BLaER1 treated with 17β-estradiol and CSF1 and Interleukin-3, amounts not matched to agents 10 nM and 100 nM (cell line): ENCODE measurements around the gene NOS1AP.
A peak's percentile ranks its signal among the peaks of the same experiment; 100 is the strongest.

Experiments
- H3K27ac ChIP-seq, 11 experiments: shearing (Covaris generic); formaldehyde crosslinking; 2 replicates each; pipeline ENCODE4 v1.8.1; 2022
- H3K27me3 ChIP-seq, 11 experiments: shearing (Covaris generic); formaldehyde crosslinking; 2 replicates each; pipeline ENCODE4 v1.8.1; 2022
- H3K36me3 ChIP-seq, 11 experiments: shearing (Covaris generic); formaldehyde crosslinking; 2 replicates each; pipeline ENCODE4 v1.8.1; 2022
- H3K4me1 ChIP-seq, 10 experiments: shearing (Covaris generic); formaldehyde crosslinking; 2 replicates each; pipeline ENCODE4 v1.8.1; 2022
- H3K4me2 ChIP-seq, 11 experiments: shearing (Covaris generic); formaldehyde crosslinking; 2 replicates each; pipeline ENCODE4 v1.8.1; 2022
- H3K4me3 ChIP-seq, 10 experiments: shearing (Covaris generic); formaldehyde crosslinking; 2 replicates each; pipeline ENCODE4 v1.8.1; 2022
- H3K9ac ChIP-seq, 11 experiments: shearing (Covaris generic); formaldehyde crosslinking; 2 replicates each; pipeline ENCODE4 v1.8.1; 2022
- H3K9me3 ChIP-seq, 11 experiments: shearing (Covaris generic); formaldehyde crosslinking; replicated peaks in 1 of 11; 2 replicates each; pipeline ENCODE4 v1.8.1; 2022
- H4K20me1 ChIP-seq, 11 experiments: shearing (Covaris generic); formaldehyde crosslinking; 2 replicates each; pipeline ENCODE4 v1.8.1; 2022
- Cebpa-rat ChIP-seq, 11 experiments: shearing (Covaris generic); IDR thresholded peaks; 2 replicates each; pipeline ENCODE4 v1.8.1; 2022

The NOS1AP gene

DNA sequence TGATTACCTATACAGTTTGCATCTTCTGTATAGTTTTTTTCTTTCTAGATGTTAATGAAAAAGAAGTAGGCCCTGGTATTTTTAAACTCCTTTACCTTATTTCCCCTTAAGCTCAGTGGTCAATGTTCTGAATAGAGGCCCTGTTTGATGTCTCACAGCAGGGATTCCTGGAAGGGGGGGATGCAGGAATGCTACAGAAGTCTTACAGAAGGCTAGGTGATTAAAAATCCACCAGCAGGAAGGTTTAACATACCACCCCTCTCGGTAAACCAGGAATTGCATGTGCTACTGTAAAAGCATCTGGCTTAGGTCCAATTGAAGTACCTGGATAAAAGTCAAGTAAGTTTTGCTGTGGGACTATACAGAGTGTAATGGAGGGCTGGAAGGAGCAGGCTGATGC, 78.3 kb downstream of the NOS1AP start:
- Histone ChIP-seq H3K4me1 (peaks cover 35 to 77% (median 44%) of the 10 kb centered on the region in 10 experiments), H3K9ac (no peak overlapping the region), H3K9me3 (peaks cover 0 to 9% (median 4%) of the 10 kb centered on the region in 11 experiments; a peak in 6 of 22 replicates), H4K20me1 (no peaks in the 10 kb centered on the region), H3K4me2 (peak overlapping the region in 4 of 11 experiments; percentile 5 to 55 (median 46); a peak in 4 of 22 replicates), H3K4me3 (no peak overlapping the region), H3K36me3 (no peaks in the 10 kb centered on the region), H3K27me3 (no peaks in the 10 kb centered on the region), H3K27ac (peak overlapping the region in 4 of 11 experiments; percentile 15 to 66 (median 44); a peak in 5 of 22 replicates)
- TF ChIP-seq Cebpa-rat (IDR thresholded peaks at IDR 0.05): no peak

DNA sequence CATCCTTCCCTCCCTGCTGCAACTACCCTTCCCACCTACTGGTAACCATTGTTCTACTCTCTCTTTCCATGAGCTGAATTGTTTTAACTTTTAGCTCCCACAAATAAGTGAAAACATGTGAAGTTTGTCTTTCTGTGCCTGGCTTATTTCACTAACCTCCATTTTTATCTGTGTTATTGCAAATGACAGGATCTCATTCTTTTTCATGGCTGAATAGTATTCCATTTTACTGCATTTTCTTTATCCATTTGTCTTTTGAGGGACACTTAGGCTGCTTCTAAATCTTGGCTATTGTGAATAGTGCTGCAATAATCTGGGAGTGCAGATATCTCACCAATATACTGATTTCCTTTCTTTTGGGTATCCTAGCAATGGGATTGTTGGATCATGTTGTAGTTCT, 80.6 kb downstream of the NOS1AP start:
- no peak overlapping the region for H3K4me3 ChIP-seq
- H3K4me1 ChIP-seq: peaks cover 46 to 82% (median 56%) of the 10 kb centered on the region in 10 experiments
- H3K4me2 ChIP-seq: no peak overlapping the region
- no peaks in the 10 kb centered on the region for H3K27me3 ChIP-seq
- no peak overlapping the region for H3K9ac ChIP-seq
- peak overlapping the region in 5 of 11 experiments; percentile 84 to 98 (median 96); a peak in 6 of 22 replicates for H3K27ac ChIP-seq
- H4K20me1 ChIP-seq: no peaks in the 10 kb centered on the region
- H3K36me3 ChIP-seq: no peaks in the 10 kb centered on the region
- peaks cover 0 to 9% (median 4%) of the 10 kb centered on the region in 11 experiments; a peak in 6 of 22 replicates for H3K9me3 ChIP-seq
- TF ChIP-seq Cebpa-rat (IDR thresholded peaks at IDR 0.05): no peak

DNA sequence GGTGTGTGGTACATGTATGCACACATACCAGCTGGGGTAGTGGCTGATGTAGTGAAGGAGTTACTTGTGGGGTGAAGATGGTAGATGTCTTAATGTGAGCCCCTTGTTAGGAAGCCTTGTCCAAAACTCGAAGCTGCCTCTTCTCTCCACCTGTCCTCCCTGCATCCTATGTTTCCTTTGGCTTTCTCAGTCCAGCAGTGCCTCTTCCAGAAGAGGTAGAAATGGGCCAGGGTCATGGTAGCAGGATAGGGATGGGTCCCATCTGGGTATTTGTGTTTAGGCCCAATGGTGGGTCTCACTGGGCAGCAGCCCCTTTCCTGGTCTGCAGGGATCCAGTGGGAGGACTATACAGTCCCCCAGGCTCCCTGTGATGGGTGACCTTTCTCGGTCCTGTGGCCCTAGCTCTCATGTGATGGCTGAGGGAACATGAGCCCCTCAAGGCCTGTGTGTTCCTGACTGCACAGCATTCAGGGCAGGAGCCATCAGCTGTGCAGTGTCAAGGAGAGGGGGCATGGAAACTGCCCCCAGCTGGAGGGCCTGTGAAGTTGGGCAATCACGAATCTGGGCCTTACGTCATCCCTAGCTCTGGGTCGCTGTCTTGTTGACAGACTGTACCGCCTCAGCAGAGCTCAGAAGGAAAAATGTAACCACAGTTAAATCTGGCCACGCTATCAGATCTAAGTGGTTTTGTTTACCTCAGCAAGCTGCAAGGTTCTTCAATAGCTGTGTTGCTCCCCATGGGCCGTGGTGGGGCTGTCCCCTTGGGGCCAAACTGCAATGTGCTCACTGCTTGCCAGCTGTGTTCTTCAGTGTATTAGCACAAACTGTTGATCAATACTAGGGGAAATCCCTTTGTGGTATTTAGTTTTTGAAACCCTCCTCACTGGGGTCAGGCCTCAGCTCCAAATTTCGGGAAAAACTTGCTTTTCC, 82.7 kb downstream of the NOS1AP start:
- Histone ChIP-seq H3K4me1 (peaks cover 29 to 74% (median 44%) of the 10 kb centered on the region in 10 experiments), H3K4me3 (peak overlapping the region in 1 of 10 experiments; percentile 5; a peak in 1 of 20 replicates), H3K9ac (peak overlapping the region in 9 of 11 experiments; percentile 38 to 85 (median 73); a peak in 17 of 22 replicates), H3K4me2 (peak overlapping the region; percentile 64 to 86 (median 78)), H3K36me3 (no peaks in the 10 kb centered on the region), H3K27me3 (no peaks in the 10 kb centered on the region), H3K9me3 (peaks cover 0 to 9% (median 4%) of the 10 kb centered on the region in 11 experiments; a peak in 6 of 22 replicates), H3K27ac (peak overlapping the region; percentile 15 to 98 (median 84); a peak in 20 of 22 replicates), H4K20me1 (no peaks in the 10 kb centered on the region)
- TF ChIP-seq Cebpa-rat (IDR thresholded peaks at IDR 0.05): peak in 10 of 11 experiments; percentile 33 to 100 (median 96); a peak in 17 of 22 replicates

DNA sequence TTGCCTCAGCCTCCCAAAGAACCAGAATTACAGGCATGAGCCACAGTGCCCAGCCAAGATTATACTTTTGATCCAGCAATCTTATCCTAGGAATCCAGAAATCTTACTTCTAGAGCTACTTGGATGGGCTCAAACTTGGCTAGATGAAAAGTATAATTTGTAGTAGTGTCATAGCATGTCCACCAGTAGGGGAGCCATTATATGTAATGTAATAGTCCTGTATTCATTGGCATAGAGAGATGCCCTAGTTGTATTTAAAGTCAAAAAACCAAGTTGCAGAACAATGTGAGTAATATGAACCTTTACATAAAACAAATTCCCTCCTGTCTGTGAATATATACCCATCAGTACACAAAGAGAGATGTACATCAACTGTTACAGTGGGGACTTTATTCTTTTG, 83.9 kb downstream of the NOS1AP start:
- Histone ChIP-seq H3K4me1 (peaks cover 26 to 65% (median 40%) of the 10 kb centered on the region in 10 experiments), H4K20me1 (no peaks in the 10 kb centered on the region), H3K9ac (peak overlapping the region in 7 of 11 experiments; percentile 42 to 79 (median 70); a peak in 10 of 22 replicates), H3K4me2 (peak overlapping the region; percentile 59 to 86 (median 78)), H3K36me3 (no peaks in the 10 kb centered on the region), H3K4me3 (no peak overlapping the region), H3K27ac (peak overlapping the region in 10 of 11 experiments; percentile 63 to 98 (median 88); a peak in 19 of 22 replicates), H3K27me3 (no peaks in the 10 kb centered on the region), H3K9me3 (peaks cover 0 to 9% (median 4%) of the 10 kb centered on the region in 11 experiments; a peak in 6 of 22 replicates)
- TF ChIP-seq Cebpa-rat (IDR thresholded peaks at IDR 0.05): no peak

DNA sequence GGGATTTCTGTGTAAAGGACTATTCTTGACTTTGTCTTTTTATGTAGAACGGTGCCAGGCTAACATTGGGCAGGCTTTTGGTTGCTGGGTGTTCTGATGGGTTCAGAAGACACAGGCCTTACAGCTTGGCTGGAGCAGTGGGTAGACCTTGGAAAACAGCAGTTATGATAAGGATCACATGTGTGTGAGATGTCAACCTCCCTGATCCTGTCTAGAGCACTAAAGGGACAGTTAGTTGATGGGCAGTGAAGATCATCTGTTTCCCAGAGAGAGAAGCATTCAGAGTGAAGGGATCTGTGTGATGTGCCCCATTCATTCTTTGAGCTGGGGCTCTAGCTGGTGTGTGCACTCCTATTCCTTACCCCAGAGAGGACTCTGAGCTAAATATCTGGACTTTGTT, 88.0 kb downstream of the NOS1AP start:
- Histone ChIP-seq H3K4me3 (no peak overlapping the region), H4K20me1 (no peaks in the 10 kb centered on the region), H3K36me3 (no peaks in the 10 kb centered on the region), H3K9me3 (no peaks in the 10 kb centered on the region), H3K4me1 (peaks cover 16 to 45% (median 28%) of the 10 kb centered on the region in 10 experiments), H3K9ac (no peak overlapping the region), H3K4me2 (peak overlapping the region in 2 of 11 experiments; percentile 3 to 20; a peak in 1 of 22 replicates), H3K27me3 (no peaks in the 10 kb centered on the region), H3K27ac (peak overlapping the region in 5 of 11 experiments; percentile 7 to 73 (median 64); a peak in 5 of 22 replicates)
- no peak for TF ChIP-seq Cebpa-rat (IDR thresholded peaks at IDR 0.05)

DNA sequence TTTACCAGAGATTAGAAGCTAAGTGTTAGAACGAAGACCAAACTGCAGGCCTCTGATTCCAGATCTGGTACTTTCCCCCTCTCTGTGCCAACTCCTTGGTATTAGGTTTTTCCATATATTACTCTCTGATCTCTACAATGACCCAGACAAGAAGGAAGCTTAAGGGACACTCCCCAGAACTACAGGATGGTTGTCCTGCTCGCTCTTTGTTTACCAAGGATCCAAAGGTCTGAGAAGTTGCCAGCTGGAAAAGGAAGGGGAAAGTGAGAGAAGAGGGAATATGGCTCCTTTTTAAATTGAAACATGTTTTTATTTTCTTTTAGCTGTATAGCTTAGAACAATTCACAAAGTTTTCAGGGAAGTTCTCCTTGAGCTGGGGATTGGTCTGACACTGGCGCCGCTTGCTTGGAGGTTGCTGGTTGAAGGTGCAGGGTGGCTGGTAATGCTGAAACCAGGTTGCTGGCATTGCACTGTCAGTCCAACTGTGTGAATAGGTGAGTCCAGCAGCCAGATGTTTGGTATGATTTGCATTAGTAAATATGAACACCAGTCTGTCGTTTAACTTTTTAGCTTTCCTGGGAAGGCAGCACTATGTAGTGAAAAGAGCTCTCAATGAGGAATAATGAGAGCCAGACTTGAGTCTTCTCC, 89.3 kb downstream of the NOS1AP start:
- Histone ChIP-seq H3K27me3 (no peaks in the 10 kb centered on the region), H3K4me3 (no peak overlapping the region), H3K9me3 (no peaks in the 10 kb centered on the region), H3K4me1 (peaks cover 7 to 32% (median 16%) of the 10 kb centered on the region in 10 experiments; a peak in 19 of 20 replicates), H3K9ac (no peak overlapping the region), H3K4me2 (no peak overlapping the region), H4K20me1 (no peaks in the 10 kb centered on the region), H3K36me3 (no peaks in the 10 kb centered on the region), H3K27ac (no peak overlapping the region)
- TF ChIP-seq Cebpa-rat (IDR thresholded peaks at IDR 0.05): no peak

DNA sequence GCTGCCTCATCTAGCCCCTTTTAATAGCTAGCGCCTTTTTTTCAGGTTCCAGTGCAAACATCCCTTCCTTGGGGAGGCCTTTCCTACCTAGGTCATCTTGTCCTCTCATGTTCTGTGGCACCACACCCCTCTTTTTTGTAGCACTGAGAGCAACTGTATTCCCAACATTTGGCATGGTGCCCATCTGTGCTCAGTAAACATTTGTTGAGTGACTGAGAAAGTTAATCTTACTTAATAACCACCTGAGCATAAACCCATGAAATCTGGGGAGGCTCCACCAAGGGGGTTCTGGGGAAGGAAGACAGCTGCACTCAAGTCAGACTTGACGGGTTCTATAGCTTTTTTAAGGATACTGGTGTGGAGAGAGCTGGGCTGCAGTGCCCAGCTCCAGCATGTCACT, 90.0 kb downstream of the NOS1AP start:
- no peak for TF ChIP-seq Cebpa-rat (IDR thresholded peaks at IDR 0.05)
- no peak overlapping the region for H3K4me3 ChIP-seq
- H3K36me3 ChIP-seq: no peaks in the 10 kb centered on the region
- H3K4me2 ChIP-seq: peak overlapping the region in 4 of 11 experiments; percentile 2 to 37 (median 27); a peak in 4 of 22 replicates
- H3K27ac ChIP-seq: peak overlapping the region in 1 of 11 experiments; percentile 10; a peak in 1 of 22 replicates
- no peaks in the 10 kb centered on the region for H3K9me3 ChIP-seq
- no peaks in the 10 kb centered on the region for H3K27me3 ChIP-seq
- H3K4me1 ChIP-seq: peaks cover 0 to 24% (median 9%) of the 10 kb centered on the region in 10 experiments; a peak in 11 of 20 replicates
- no peaks in the 10 kb centered on the region for H4K20me1 ChIP-seq
- H3K9ac ChIP-seq: no peak overlapping the region

DNA sequence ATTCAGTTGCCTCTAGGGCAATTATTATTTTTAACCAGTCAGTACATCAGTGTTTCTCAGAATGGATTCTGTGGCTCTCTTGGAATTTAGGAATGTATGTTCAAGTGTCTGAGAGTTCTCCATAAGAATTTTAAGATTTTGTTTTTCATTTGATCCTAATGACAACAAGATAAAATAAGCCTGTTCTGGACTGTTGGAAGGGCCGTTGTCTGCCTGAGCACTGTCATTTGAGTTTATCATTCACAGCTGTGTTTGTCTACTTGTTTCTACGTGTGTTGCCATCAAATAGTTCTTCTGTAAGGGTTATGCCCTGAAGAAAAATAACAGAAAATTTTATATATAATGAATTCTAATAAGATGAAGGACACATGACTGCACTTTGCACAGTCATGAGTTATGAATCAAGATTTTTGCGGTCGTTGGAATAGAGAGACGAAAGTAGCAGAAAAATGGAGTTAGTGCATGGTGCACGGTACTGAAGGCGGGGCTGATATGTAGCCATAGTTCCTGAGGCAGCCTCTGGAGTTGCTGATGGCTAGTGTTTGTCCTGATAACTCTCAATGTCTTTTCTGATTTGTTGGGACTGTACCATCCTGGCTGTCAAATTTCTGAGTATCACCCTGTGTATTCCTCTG, 92.5 kb downstream of the NOS1AP start:
- Histone ChIP-seq H3K9me3 (no peaks in the 10 kb centered on the region), H3K9ac (no peak overlapping the region), H3K4me3 (no peak overlapping the region), H3K27me3 (no peaks in the 10 kb centered on the region), H4K20me1 (no peaks in the 10 kb centered on the region), H3K36me3 (no peaks in the 10 kb centered on the region), H3K27ac (no peak overlapping the region), H3K4me1 (peaks cover 0 to 20% (median 10%) of the 10 kb centered on the region in 10 experiments; a peak in 16 of 20 replicates), H3K4me2 (no peak overlapping the region)
- TF ChIP-seq Cebpa-rat (IDR thresholded peaks at IDR 0.05): no peak
